Stomach smooth muscle (tissue), 2 donors: ENCODE measurements around the gene LCA5.
"Not testable (repeated sequence)": the region's sequence is repeated elsewhere in the genome, so short reads cannot be mapped to it uniquely, and the experiment has no call there.

Experiments
- H3K27ac ChIP-seq: one replicate; pipeline ENCODE4 v1.7.0; 2013; ENCODE audit warnings: mild to moderate bottlenecking, low read length, inconsistent platforms
- H3K27me3 ChIP-seq, 2 donors: one replicate each; pipeline ENCODE4 v1.7.0; 2013; ENCODE audit warnings: low read length in 2 of 2; ENCODE audit not compliant: insufficient read depth in 2 of 2, control insufficient read depth in 1 of 2
- H3K36me3 ChIP-seq, 2 donors: one replicate each; pipeline ENCODE4 v1.7.0; 2013; ENCODE audit warnings: low read length in 2 of 2; ENCODE audit not compliant: control insufficient read depth in 2 of 2, insufficient read depth in 2 of 2
- H3K4me1 ChIP-seq: one replicate; pipeline ENCODE4 v1.7.0; 2013; ENCODE audit warnings: low read length; ENCODE audit not compliant: control insufficient read depth, insufficient read depth
- H3K4me3 ChIP-seq, 2 donors: one replicate each; pipeline ENCODE4 v1.7.0; 2013; ENCODE audit warnings: low read length in 2 of 2
- H3K9ac ChIP-seq, 2 donors: one replicate each; pipeline ENCODE4 v1.7.0; 2013; ENCODE audit warnings: low read length in 2 of 2, mild to moderate bottlenecking in 1 of 2
- H3K9me3 ChIP-seq, 2 donors: one replicate each; pipeline ENCODE4 v1.7.0; 2013; ENCODE audit warnings: low read length in 2 of 2; ENCODE audit not compliant: control insufficient read depth in 2 of 2
- donor health status: healthy.
- donor health status: Pancreatic carcinoma.

LCA5 gene

GRCh38 chr6:79538106-79538971 lies 1.1 kb upstream of the LCA5 start:
- Histone ChIP-seq H3K4me3 (peak overlapping the region; percentile 83 to 92), H3K27ac (peak overlapping the region; percentile 4), H3K9me3 (no peaks in the 10 kb centered on the region), H3K9ac (peak overlapping the region; percentile 77 to 82), H3K27me3 (no peaks in the 10 kb centered on the region), H3K4me1 (peaks cover 3% of the 10 kb centered on the region), H3K36me3 (no peaks in the 10 kb centered on the region)

- no peaks in the 10 kb centered on the region for H3K9me3 ChIP-seq
- H3K36me3 ChIP-seq, result no peaks in the 10 kb centered on the region
- H3K4me1 ChIP-seq, result peaks cover 3% of the 10 kb centered on the region
- peak overlapping the region; percentile 83 to 92 for H3K4me3 ChIP-seq
- peak overlapping the region; percentile 86 for H3K27ac ChIP-seq
- peak overlapping the region; percentile 77 to 82 for H3K9ac ChIP-seq
- H3K27me3 ChIP-seq, result no peaks in the 10 kb centered on the region
These were observed 661 bp downstream of the LCA5 start for GRCh38 chr6:79536585-79536953.

- H3K27me3 ChIP-seq, H3K9ac ChIP-seq, H3K36me3 ChIP-seq, H3K9me3 ChIP-seq, H3K27ac ChIP-seq, H3K4me1 ChIP-seq, H3K4me3 ChIP-seq: not testable (repeated sequence)
These were observed 7.7 kb downstream of the LCA5 start for GRCh38 chr6:79529567-79529966.

GRCh38 chr6:79526897-79527296 lies 10.3 kb downstream of the LCA5 start:
- H3K4me1 ChIP-seq, result no peaks in the 10 kb centered on the region
- no peaks in the 10 kb centered on the region for H3K27me3 ChIP-seq
- H3K27ac ChIP-seq, result no peak overlapping the region
- H3K9ac ChIP-seq, result no peak overlapping the region
- no peaks in the 10 kb centered on the region for H3K36me3 ChIP-seq
- no peak overlapping the region for H3K4me3 ChIP-seq
- no peaks in the 10 kb centered on the region for H3K9me3 ChIP-seq

- H3K36me3 ChIP-seq, result no peaks in the 10 kb centered on the region
- H3K4me3 ChIP-seq, result no peak overlapping the region
- no peaks in the 10 kb centered on the region for H3K4me1 ChIP-seq
- no peaks in the 10 kb centered on the region for H3K27me3 ChIP-seq
- no peak overlapping the region for H3K9ac ChIP-seq
- no peaks in the 10 kb centered on the region for H3K9me3 ChIP-seq
- no peak overlapping the region for H3K27ac ChIP-seq
These were observed 11.7 kb downstream of the LCA5 start for GRCh38 chr6:79525272-79526100.

GRCh38 chr6:79524065-79524464 lies 13.2 kb downstream of the LCA5 start:
- Histone ChIP-seq H3K4me1 (no peaks in the 10 kb centered on the region), H3K4me3 (no peak overlapping the region), H3K36me3 (no peaks in the 10 kb centered on the region), H3K9me3 (no peaks in the 10 kb centered on the region), H3K27me3 (no peaks in the 10 kb centered on the region), H3K27ac (no peak overlapping the region), H3K9ac (no peak overlapping the region)

GRCh38 chr6:79522609-79523008 lies 14.6 kb downstream of the LCA5 start:
- no peaks in the 10 kb centered on the region for H3K4me1 ChIP-seq
- H3K9ac ChIP-seq, result no peak overlapping the region
- no peaks in the 10 kb centered on the region for H3K9me3 ChIP-seq
- no peak overlapping the region for H3K27ac ChIP-seq
- no peak overlapping the region for H3K4me3 ChIP-seq
- no peaks in the 10 kb centered on the region for H3K36me3 ChIP-seq
- no peaks in the 10 kb centered on the region for H3K27me3 ChIP-seq

- no peaks in the 10 kb centered on the region for H3K4me1 ChIP-seq
- H3K9ac ChIP-seq, result no peak overlapping the region
- no peak overlapping the region for H3K27ac ChIP-seq
- no peak overlapping the region for H3K4me3 ChIP-seq
- no peaks in the 10 kb centered on the region for H3K9me3 ChIP-seq
- no peaks in the 10 kb centered on the region for H3K27me3 ChIP-seq
- no peaks in the 10 kb centered on the region for H3K36me3 ChIP-seq
These were observed 16.7 kb downstream of the LCA5 start for GRCh38 chr6:79520534-79520933.

- H3K9me3 ChIP-seq, result no peaks in the 10 kb centered on the region
- no peaks in the 10 kb centered on the region for H3K36me3 ChIP-seq
- H3K27me3 ChIP-seq, result no peaks in the 10 kb centered on the region
- no peak overlapping the region for H3K4me3 ChIP-seq
- no peak overlapping the region for H3K9ac ChIP-seq
- H3K4me1 ChIP-seq, result no peaks in the 10 kb centered on the region
- H3K27ac ChIP-seq, result no peak overlapping the region
These were observed 18.4 kb downstream of the LCA5 start for GRCh38 chr6:79518842-79519241.

- Histone ChIP-seq H3K9ac (no peak overlapping the region), H3K4me1 (no peaks in the 10 kb centered on the region), H3K27me3 (no peaks in the 10 kb centered on the region), H3K36me3 (peaks cover 0 to 11% of the 10 kb centered on the region in 2 donors), H3K4me3 (no peak overlapping the region), H3K27ac (no peak overlapping the region), H3K9me3 (no peaks in the 10 kb centered on the region)
These were observed 21.8 kb downstream of the LCA5 start for GRCh38 chr6:79515436-79515835.

- H3K36me3 ChIP-seq, result peaks cover 0 to 11% of the 10 kb centered on the region in 2 donors
- no peaks in the 10 kb centered on the region for H3K9me3 ChIP-seq
- no peak overlapping the region for H3K9ac ChIP-seq
- no peak overlapping the region for H3K4me3 ChIP-seq
- no peaks in the 10 kb centered on the region for H3K4me1 ChIP-seq
- H3K27me3 ChIP-seq, result no peaks in the 10 kb centered on the region
- H3K27ac ChIP-seq, result no peak overlapping the region
These were observed 24.1 kb downstream of the LCA5 start for GRCh38 chr6:79513111-79513510.
